HG03066 (cell line): ENCODE data around the gene C1QTNF9B.
"Not testable (repeated sequence)": the region's sequence is repeated elsewhere in the genome, so short reads cannot be mapped to it uniquely, and the experiment has no call there.

Source experiments
- ATAC-seq: cut with Tn5 transposase; IDR thresholded peaks from one replicate; pipeline ENCODE4 v1.9.1; 2021; ENCODE audit warnings: low read depth; ENCODE audit not compliant: unreplicated experiment

C1QTNF9B gene

DNA sequence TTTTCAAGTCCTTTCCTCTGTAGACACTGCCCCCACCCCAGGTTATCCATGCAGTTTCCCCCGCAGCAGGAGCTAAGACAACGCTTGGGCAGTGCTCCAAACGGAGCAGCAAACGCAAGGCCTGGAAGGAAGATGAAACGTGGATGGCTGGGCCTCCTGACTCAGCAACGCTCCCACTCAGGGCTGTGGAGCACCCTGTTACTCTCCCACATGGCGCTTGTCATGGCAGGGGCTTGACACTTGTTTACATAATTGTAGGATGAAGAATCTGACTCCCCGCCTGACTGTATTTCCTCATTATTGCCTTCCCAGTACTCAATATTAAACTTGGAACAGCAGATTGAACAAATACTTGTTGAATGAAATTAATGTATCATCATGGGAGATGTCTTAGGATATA is 799 bp upstream of the C1QTNF9B start:
- ATAC-seq: no peak

DNA sequence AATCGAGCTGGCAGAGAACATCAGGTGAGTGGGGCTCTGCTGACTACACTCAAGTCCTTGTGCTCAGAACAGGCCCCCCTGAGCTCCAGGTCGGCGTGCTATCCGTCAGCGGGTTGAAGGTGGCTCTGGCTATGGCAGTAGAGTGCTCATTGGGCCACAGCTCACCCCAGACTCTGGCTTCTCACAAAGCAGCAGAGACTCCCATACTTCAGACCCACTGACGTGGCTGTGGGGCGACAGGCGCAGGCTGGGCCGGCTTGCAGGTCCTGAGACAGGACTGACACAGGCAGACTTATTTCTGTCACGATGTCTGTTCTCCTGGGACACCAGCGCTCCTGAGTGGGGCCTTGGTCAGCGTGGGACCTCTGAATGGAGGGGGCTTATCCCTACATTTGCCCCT is 2.6 kb downstream of the C1QTNF9B start:
- ATAC-seq: not testable (repeated sequence)

DNA sequence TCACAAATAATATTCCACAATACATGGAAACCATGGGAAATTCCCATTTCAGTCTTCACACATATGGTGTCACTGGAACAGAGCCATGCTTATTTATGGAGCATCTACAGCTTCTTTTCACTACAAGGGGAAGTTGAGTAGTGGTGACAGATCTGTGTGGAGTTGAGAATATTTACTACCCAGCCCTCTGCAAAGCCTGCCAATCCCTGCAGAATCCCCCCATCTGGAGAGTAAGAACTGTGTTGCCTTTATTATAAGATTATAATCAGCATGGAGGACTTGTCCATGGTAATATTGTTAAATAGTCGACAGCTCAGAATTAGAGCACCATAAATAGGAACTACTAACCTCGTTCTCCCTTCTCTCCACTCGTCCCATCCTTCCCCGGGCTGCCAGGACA is 3.5 kb downstream of the C1QTNF9B start:
- ATAC-seq: not testable (repeated sequence)

DNA sequence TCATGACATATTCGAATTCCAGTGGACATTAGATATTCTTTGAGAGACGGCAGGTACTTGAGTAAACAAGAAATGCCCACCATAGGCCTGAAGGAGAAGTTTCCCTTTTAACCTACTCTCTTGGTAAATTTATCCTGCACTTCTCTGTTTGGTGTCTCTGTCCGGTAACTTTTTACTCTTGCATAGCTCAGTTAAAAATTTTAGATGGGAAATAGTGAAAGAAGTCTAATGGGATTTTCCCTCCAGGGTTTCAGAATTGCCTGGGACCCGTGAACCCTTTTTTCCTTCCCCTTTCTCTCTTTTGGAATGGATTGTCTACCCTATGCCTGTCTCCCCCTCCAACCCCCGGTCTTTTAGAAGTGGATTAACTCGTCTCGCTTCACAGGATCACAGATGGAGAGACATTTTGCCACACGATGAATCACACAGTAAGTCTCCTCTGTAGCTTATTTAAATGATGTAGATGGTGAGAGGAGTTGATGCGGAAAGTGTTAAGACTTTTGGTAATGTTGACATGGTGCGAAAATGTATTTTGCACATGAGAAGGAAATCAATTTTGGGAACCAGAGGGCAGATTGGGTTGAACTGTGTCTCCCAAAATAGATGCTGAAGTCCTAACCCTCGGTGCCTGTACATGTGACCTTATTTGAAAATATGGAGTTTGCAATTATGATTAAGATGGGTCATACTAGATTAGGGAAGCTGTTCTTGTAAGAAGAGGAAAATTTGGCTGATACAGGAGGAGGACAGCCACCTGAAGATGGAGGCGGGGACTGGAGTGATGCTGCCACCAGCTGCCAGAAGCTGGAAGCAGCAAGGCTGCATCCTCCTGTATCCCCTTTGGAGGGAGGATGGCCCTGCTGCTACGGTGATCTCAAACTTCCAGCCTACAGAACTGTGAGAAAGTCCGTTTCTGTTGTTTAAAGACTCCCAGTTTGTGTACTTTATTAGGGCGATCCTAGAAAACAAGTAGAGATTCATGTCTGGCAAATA is 7.4 kb downstream of the C1QTNF9B start:
- ATAC-seq: peak; percentile 25

DNA sequence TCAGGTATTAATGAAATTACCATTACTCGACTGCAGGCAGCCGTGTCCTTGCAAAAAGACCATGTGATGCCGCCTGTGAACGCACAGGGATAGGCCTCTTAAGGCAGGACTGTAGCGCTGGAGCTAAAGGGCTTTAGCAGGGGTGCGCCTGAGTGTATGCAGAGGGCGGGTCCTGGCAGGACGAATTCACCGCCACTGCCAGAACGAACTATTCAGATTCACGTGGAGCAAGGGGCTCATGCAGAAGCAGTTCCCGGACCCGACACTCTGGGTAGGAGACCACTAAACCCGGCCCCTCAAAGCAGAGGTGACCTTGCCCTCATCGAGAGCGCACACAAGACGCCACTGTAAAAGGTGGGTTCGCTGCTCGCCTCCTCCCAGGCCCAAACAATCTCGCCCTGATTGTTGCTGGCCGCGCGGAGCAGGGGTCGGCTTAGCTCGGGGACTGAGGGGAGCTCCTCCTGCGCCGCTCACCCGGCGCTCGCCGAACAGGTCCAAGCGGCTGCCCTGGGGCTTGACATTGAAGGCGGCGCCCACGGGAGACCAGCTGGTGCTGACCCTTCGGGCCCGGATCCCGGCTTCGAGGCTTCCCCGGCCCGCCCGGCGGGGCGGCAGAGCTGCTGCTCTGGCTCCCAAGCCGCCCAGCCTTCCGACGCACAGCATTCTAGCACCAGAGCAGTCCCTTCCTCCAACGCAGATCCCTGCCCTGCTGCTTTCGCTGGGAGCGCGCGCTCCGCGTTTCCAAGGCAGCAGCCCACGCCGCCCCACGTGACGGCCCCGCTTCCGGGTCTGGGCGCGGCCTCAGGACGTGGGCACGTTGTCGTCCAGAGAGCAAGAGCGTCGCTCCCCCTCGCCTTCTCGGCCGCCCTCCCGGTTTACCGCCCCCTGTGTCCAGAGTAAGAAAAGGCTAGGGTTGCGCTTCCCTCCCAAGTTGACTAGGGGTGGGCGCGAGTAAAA is 8.4 kb downstream of the C1QTNF9B start, which contains the start of gene MIPEP:
MIPEP (minus strand) TSS at position 743 of the 957 bp plus-strand sequence; CDS start at position 663, 80 bp downstream.
- peak; percentile 86 for ATAC-seq

DNA sequence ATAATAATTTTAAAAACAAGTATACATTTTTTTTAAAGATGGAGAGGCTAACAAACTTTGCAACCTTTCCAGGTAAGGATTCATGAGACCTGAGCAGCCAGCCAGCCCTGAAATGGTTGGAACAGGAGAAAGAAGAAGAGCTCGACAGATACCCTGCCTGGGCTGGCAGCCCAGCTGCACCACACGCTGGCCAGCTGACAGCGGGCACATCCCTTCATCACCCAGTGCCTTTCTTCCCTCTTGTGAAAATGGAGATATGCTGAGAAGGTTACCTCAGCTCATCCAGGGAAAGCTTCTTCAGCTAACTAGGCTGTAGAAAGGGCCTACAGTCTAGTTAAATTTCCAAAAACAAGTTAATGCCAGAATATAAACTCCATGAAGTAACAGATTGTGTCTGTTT is 12.9 kb downstream of the C1QTNF9B start:
- ATAC-seq: not testable (repeated sequence)

- no peak for ATAC-seq
Measured at GRCh38 chr13:23883255-23883654, 14.0 kb downstream of the C1QTNF9B start.

DNA sequence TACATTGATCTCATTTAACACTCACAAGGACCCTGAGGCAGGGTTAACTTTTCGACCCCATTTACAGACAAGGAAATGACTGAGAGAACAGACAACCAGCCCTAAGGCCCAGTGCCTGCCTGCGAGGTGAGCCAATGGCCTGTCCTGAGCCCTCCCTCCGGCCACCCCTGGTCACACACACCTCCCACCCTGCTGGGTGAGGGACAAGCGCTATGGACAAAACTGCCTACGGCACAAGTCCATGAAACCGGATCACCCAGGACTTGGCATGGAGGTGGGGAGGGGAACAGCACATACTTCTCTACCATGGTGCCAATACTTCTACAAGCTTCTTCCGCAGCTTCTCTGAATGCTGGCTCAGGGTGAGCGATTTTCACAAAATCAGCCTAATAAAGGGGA is 15.9 kb downstream of the C1QTNF9B start:
- not testable (repeated sequence) for ATAC-seq

- not testable (repeated sequence) for ATAC-seq
Measured at GRCh38 chr13:23880493-23881401, 16.6 kb downstream of the C1QTNF9B start.

DNA sequence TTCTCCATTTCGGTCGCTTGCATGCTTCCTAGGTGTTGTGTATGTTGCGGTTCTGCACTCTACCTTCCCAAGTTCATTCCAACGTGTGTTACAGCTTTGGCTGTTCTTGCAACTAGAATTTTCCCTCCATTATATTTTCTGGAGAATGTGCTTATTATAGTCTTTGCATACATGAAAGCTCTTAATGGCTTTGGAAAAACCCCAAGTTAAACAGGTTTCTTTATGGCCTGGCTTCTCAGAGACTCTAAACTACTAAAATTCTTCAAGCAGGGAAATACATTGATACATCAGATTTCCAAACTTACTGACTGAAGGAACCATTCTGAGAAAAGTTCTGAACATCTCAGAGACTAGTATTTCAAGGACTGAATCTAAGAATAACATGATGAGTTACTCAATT is 20.0 kb downstream of the C1QTNF9B start:
- no peak for ATAC-seq

DNA sequence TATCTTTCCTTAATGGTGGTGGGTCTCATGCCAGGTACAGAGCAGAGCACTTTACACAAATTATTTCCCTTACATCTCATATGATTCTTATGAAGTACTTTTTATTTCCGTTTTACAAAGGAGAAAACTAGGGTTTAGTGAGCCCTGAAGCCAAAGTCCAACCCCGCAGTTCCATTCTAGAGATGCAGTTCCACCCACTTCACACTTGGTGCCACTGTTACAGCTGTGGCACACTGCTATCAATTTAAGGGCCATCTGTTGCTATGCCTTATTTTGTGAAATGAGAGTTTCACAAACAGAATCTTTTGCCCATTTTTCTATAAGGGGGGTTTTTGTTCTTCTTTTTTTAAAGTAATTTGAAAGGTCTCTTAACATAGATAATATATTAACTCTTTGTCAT is 21.0 kb downstream of the C1QTNF9B start:
- no peak for ATAC-seq

GRCh38 chr13:23871616-23872220 is 25.6 kb downstream of the C1QTNF9B start:
- ATAC-seq: no peak

GRCh38 chr13:23870356-23871140 is 26.8 kb downstream of the C1QTNF9B start:
- no peak for ATAC-seq

DNA sequence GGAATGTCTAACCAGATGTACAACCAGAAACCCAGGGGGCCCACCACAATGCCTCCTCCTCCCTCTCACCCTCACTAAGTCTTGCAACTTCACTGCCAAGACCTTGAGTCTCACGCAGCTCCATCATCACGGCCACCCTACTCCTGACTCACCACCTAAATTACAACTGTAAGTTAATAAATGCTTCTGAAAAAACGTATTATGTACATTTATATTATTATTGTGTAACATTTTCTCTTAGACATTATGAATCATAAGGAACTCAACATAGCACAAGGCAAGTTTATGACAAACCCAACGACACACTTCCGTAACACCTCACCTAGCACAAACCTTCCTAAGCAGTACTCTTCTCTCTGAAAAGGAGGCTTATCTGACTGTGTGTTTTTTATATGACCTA is 28.8 kb downstream of the C1QTNF9B start:
- ATAC-seq: no peak

DNA sequence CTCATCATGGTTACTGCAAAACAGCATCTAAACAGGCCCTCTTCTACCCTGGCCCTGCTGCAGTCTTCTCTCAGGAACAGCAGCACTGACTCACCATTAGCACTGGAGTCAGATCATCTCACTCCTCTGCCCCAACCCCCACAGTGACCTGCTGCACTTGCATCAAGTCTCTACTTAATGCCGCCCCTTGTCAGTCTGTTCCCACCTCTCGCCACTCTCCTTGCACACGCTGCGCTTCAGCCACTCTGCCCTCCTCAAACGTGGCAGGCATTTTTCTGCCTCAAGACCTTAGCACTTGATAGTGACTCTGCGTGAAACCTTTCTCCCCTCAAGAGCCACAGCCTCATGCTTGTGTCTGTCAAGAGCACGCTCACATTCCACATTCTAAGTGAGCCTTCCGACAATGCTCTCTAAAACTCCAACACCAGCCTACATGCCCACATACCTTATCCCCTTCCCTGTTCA is 30.2 kb downstream of the C1QTNF9B start:
- ATAC-seq: no peak

GRCh38 chr13:23866420-23867026 is 30.8 kb downstream of the C1QTNF9B start:
- no peak for ATAC-seq

DNA sequence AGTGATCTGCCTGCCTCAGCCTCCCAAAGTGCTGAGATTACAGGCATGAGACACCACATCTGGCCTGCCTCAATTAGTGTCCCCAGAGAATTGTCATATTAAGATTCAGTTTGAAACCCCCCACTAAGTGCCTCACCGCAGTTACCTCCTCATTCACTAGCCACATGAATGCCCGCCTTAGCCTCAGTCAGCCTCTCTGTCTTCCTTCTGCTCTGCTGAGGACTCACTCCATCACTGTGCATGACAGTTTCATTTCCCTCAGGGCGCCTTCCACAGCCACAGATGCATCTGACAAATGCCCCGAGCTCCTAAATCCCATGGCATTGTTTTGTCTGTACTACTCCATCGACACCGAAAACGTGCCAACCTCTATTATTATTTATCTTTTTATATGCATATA is 31.4 kb downstream of the C1QTNF9B start:
- ATAC-seq: no peak

GRCh38 chr13:23865026-23865425 is 32.3 kb downstream of the C1QTNF9B start:
- no peak for ATAC-seq
